Cardiac muscle cell (in vitro differentiated cells and primary cell): ENCODE results near the gene SMIM14. TPM values are rescaled to one million over a fixed set of nuclear protein-coding genes. Genes with fewer than 3 reads are reported as not detected.
"Not testable (repeated sequence)": the region's sequence is repeated elsewhere in the genome, so short reads cannot be mapped to it uniquely, and the experiment has no call there.

ENCODE experiments used
- DNase-seq, 2 donors: peaks; one replicate each; pipeline versions ENCODE4 v3.0.0 to v3.0.0-alpha.2; 2010 to 2017; ENCODE audit warnings: low read depth in 1 of 2, low spot score in 1 of 2
- H3K27ac ChIP-seq: fragments of 200-600 bp; sonication (generic); 2 replicates; pipeline ENCODE4 v1.5.1; 2016
- H3K27me3 ChIP-seq: fragments of 200-600 bp; sonication (generic); 2 replicates; pipeline ENCODE4 v1.6.0; 2016; ENCODE audit warnings: control low read depth
- H3K36me3 ChIP-seq: fragments of 200-600 bp; sonication (generic); 2 replicates; pipeline ENCODE4 v1.5.1; 2016; ENCODE audit warnings: control low read depth
- H3K4me1 ChIP-seq: fragments of 200-600 bp; sonication (generic); 2 replicates; pipeline ENCODE4 v1.8.1; 2017; ENCODE audit warnings: low read depth, mild to moderate bottlenecking, mixed run types
- H3K4me3 ChIP-seq: fragments of 200-600 bp; sonication (generic); 2 replicates; pipeline ENCODE4 v1.5.1; 2016; ENCODE audit warnings: mild to moderate bottlenecking
- H3K9me3 ChIP-seq: fragments of 200-600 bp; sonication (generic); 2 replicates; pipeline ENCODE4 v1.5.1; 2017; ENCODE audit warnings: low read depth, mild to moderate bottlenecking, control low read depth
- CTCF ChIP-seq: IDR thresholded peaks from 2 replicates; pipeline ENCODE4 v1.5.1; 2012; ENCODE audit warnings: low read depth, mild to moderate bottlenecking, low read length
- polyA plus RNA-seq: library from polyadenylated mRNA; unstranded; fragments of >200 nt; fragmentation: Nextera tagmentation; extraction: Ambion mirVana; gene quantifications from 2 replicates; pipeline ENCODE4 v1.2.1, GENCODE V29; 2016
- total RNA-seq: library from RNA; depleted of rRNA; stranded (reverse); fragments of >200 nt; gene quantifications from 2 replicates; pipeline ENCODE4 v1.2.3, GENCODE V29; 2016

SMIM14 gene
- total and polyA plus RNA-seq, 2 experiments from 2014 or later = 5.2 to 35.9 TPM

GRCh38 chr4:39522068-39522467 is 116.6 kb downstream of the SMIM14 start:
- TF ChIP-seq CTCF = no peak
- no peaks in the 10 kb centered on the region for H3K4me1 ChIP-seq
- no peak for DNase-seq
- H3K4me3 ChIP-seq = no peak overlapping the region
- H3K36me3 ChIP-seq = peaks cover 6% of the 10 kb centered on the region
- H3K9me3 ChIP-seq = no peaks in the 10 kb centered on the region
- no peaks in the 10 kb centered on the region for H3K27me3 ChIP-seq
- no peak overlapping the region for H3K27ac ChIP-seq

GRCh38 chr4:39521253-39521919 is 117.3 kb downstream of the SMIM14 start:
- Histone ChIP-seq H3K36me3 (peaks cover 6% of the 10 kb centered on the region), H3K9me3 (no peaks in the 10 kb centered on the region), H3K27ac (no peak overlapping the region), H3K4me1 (no peaks in the 10 kb centered on the region), H3K27me3 (no peaks in the 10 kb centered on the region), H3K4me3 (no peak overlapping the region)
- no peak for TF ChIP-seq CTCF
- DNase-seq = peak in 1 of 2 donors; percentile 58

- Histone ChIP-seq H3K4me1 (no peaks in the 10 kb centered on the region), H3K9me3 (no peaks in the 10 kb centered on the region), H3K36me3 (peaks cover 14% of the 10 kb centered on the region), H3K27me3 (no peaks in the 10 kb centered on the region), H3K27ac (no peak overlapping the region), H3K4me3 (no peak overlapping the region)
- no peak for DNase-seq
- TF ChIP-seq CTCF = no peak
Measured at GRCh38 chr4:39518484-39518883, 120.2 kb downstream of the SMIM14 start.

GRCh38 chr4:39516407-39516966 is 122.2 kb downstream of the SMIM14 start:
- Histone ChIP-seq H3K27me3 (no peaks in the 10 kb centered on the region), H3K4me1 (no peaks in the 10 kb centered on the region), H3K36me3 (peaks cover 23% of the 10 kb centered on the region), H3K4me3 (no peak overlapping the region), H3K9me3 (no peaks in the 10 kb centered on the region), H3K27ac (no peak overlapping the region)
- TF ChIP-seq CTCF = no peak
- no peak for DNase-seq

- H3K4me3 ChIP-seq, H3K9me3 ChIP-seq, H3K27ac ChIP-seq, H3K27me3 ChIP-seq, H3K4me1 ChIP-seq, DNase-seq: not testable (repeated sequence)
- H3K36me3 ChIP-seq = peaks cover 24% of the 10 kb centered on the region
Measured at GRCh38 chr4:39515669-39516401, 122.8 kb downstream of the SMIM14 start.

- Histone ChIP-seq H3K27me3 (no peaks in the 10 kb centered on the region), H3K4me1 (no peaks in the 10 kb centered on the region), H3K27ac (no peak overlapping the region), H3K4me3 (no peak overlapping the region), H3K9me3 (no peaks in the 10 kb centered on the region), H3K36me3 (peaks cover 31% of the 10 kb centered on the region)
- TF ChIP-seq CTCF = no peak
- DNase-seq = no peak
Measured at GRCh38 chr4:39514888-39515401, 123.7 kb downstream of the SMIM14 start.

GRCh38 chr4:39514266-39514665 is 124.4 kb downstream of the SMIM14 start:
- H3K4me3 ChIP-seq, H3K27me3 ChIP-seq, H3K9me3 ChIP-seq, DNase-seq, H3K27ac ChIP-seq, H3K4me1 ChIP-seq: not testable (repeated sequence)
- H3K36me3 ChIP-seq = peaks cover 34% of the 10 kb centered on the region
